Common myeloid progenitor, CD34-positive (primary cell): ENCODE results near the gene LEO1.

ENCODE experiments used
- CTCF ChIA-PET: fragments of 350-600 bp; sonication (Branson Sonifier 250); formaldehyde crosslinking; loops from one replicate; lab custom pipeline; 2021; ENCODE audit warnings: antibody characterized with exemption; lab: Charles Lee
- POLR2A ChIA-PET: fragments of 350-600 bp; sonication (Branson Sonifier 250); formaldehyde crosslinking; loops from one replicate; lab custom pipeline; 2021; ENCODE audit warnings: antibody characterized with exemption; lab: Charles Lee
- DNase-seq, 3 donors: peaks; one replicate each; pipeline versions ENCODE4 v3.0.0 to v3.0.0-alpha.2; 2013
- H3K27ac ChIP-seq, 2 experiments: 1 replicate in 1 of 2; 2 replicates in 1 of 2; pipeline ENCODE4 v1.7.0; 2013; ENCODE audit warnings: inconsistent platforms in 2 of 2, low read length in 2 of 2, mild to moderate bottlenecking in 2 of 2, low read depth in 1 of 2, moderate library complexity in 1 of 2; ENCODE audit not compliant: severe bottlenecking in 2 of 2, insufficient read depth in 1 of 2, poor library complexity in 1 of 2
- H3K27me3 ChIP-seq, 5 experiments: replicated peaks in 2 of 5; 1 replicate in 3 of 5; 2 replicates in 2 of 5; pipeline versions ENCODE4 v1.6.1 to v1.7.0; 2013; ENCODE audit warnings: low read length in 4 of 5, mild to moderate bottlenecking in 2 of 5, moderate library complexity in 2 of 5, inconsistent platforms in 1 of 5; ENCODE audit not compliant: insufficient read depth in 5 of 5, control insufficient read depth in 4 of 5
- H3K36me3 ChIP-seq, 4 experiments: 1 replicate in 2 of 4; 2 replicates in 2 of 4; pipeline versions ENCODE4 v1.6.1 to v1.7.0; 2013; ENCODE audit warnings: low read length in 3 of 4, control low read depth in 1 of 4, mild to moderate bottlenecking in 1 of 4; ENCODE audit not compliant: control insufficient read depth in 4 of 4, insufficient read depth in 4 of 4
- H3K4me1 ChIP-seq, 4 experiments: 1 replicate in 3 of 4; 2 replicates in 1 of 4; pipeline versions ENCODE4 v1.6.1 to v1.7.1; 2013; ENCODE audit warnings: low read length in 3 of 4, mild to moderate bottlenecking in 3 of 4, control low read depth in 1 of 4, inconsistent platforms in 1 of 4, moderate library complexity in 1 of 4; ENCODE audit not compliant: control insufficient read depth in 4 of 4, insufficient read depth in 4 of 4; ENCODE audit errors: control extremely low read depth in 1 of 4
- H3K4me3 ChIP-seq, 7 experiments: 1 replicate in 4 of 7; 2 replicates in 3 of 7; pipeline versions ENCODE4 v1.5.1 to v1.7.0; 2013; ENCODE audit warnings: mild to moderate bottlenecking in 7 of 7, low read length in 6 of 7, moderate library complexity in 6 of 7, inconsistent platforms in 2 of 7, low read depth in 2 of 7, control low read depth in 1 of 7; ENCODE audit not compliant: insufficient read depth in 4 of 7, control insufficient read depth in 1 of 7; ENCODE audit errors: extremely low read depth in 1 of 7
- H3K9me3 ChIP-seq, 5 experiments: 1 replicate in 4 of 5; 2 replicates in 1 of 5; pipeline versions ENCODE4 v1.6.1 to v1.7.1; 2013; ENCODE audit warnings: low read length in 4 of 5, mild to moderate bottlenecking in 2 of 5, inconsistent platforms in 1 of 5, low read depth in 1 of 5, moderate library complexity in 1 of 5; ENCODE audit not compliant: control insufficient read depth in 4 of 5, insufficient read depth in 2 of 5; ENCODE audit errors: control extremely low read depth in 1 of 5
- WGBS: methylation state at CpG from one replicate; pipeline ENCODE4 v1.1.5; 2013; ENCODE audit not compliant: insufficient coverage; 5-methylcytosine and 5-hydroxymethylcytosine counted together

The LEO1 gene

DNA sequence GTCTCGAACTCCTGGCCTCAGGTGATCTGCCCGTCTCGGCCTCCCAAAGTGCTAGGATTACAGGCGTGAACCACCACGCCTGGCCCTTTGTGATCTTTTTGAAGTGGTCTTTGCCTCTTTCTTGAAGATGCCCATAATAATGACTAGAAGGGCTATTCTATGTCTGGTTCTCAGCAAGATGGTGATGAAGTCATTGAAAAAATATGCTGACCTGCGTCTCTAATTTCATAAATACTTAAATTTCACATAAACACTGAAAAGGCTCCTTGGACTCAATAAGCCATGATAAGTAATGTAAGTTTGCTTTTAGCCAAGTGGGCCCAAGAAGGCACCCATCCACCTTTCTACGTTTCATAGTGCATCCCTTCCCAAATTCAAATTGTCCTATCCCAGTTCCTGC is 46.7 kb upstream of the LEO1 start:
- no peak for DNase-seq
- H3K4me1 ChIP-seq, result peaks cover 16 to 53% (median 26%) of the 10 kb centered on the region in 4 experiments
- peak overlapping the region in 1 of 2 experiments; percentile 75 for H3K27ac ChIP-seq
- peak overlapping the region in 5 of 7 experiments; percentile 73 to 99 (median 90) for H3K4me3 ChIP-seq
- H3K9me3 ChIP-seq, result no peaks in the 10 kb centered on the region
- H3K27me3 ChIP-seq, result no peaks in the 10 kb centered on the region
- no peaks in the 10 kb centered on the region for H3K36me3 ChIP-seq
- CTCF ChIA-PET, result interaction anchor here (0.8 to 1.3 kb wide), 2 partner anchors 18 to 37 kb away, joined by 3 read pairs; no protein-coding TSS in a partner anchor
- 100% methylated on average over 6 of the region's 7 CpGs for WGBS
- POLR2A ChIA-PET, result interaction anchor here (0.5 to 1.0 kb wide), 2 partner anchors 12 to 18 kb away, joined by 3 read pairs; no protein-coding TSS in a partner anchor

DNA sequence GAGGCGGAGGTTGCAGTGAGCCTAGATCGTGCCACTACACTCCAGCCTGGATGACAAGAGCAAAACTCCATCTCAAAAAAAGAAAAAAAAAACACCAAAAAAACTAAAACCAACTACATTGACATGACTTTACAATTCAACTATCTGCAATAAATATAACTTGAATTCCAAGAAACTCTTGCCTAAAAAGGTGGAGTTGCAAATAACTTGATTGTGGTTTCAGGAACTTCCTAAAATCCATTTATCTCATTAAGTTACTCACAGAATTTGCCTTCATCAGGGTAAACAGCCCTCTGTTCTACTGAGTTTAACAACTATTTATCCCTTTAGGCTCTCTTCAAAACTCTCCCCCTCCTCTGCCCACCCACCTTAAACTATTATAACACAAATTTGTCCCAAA is 44.7 kb upstream of the LEO1 start:
- no peaks in the 10 kb centered on the region for H3K36me3 ChIP-seq
- no peak overlapping the region for H3K27ac ChIP-seq
- no peak for DNase-seq
- no peak overlapping the region for H3K4me3 ChIP-seq
- H3K4me1 ChIP-seq, result peaks cover 14 to 38% (median 18%) of the 10 kb centered on the region in 4 experiments
- no peaks in the 10 kb centered on the region for H3K9me3 ChIP-seq
- no peaks in the 10 kb centered on the region for H3K27me3 ChIP-seq
- ChIA-PET CTCF (no interaction called here), POLR2A (no interaction called here)
- no CpG with 5 or more reads among the region's 2 CpGs for WGBS

DNA sequence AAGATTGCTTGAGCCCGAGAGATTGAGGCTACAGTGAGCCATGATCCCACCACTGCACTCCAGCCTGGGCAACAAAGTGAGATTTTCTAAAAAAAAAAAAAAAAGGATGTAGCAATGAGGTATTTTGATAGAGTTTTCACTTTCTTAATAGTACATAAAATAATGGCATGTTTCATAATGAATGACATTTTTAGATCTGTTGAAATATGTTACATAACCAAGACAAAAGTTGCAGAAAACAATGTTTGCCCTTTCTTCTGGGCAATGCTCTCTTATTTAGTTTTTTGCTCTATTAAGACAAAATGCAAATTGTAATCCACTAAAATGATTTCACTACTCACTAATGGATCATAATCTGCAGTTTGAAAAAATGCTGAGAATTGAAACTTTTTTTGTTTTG is 43.0 kb upstream of the LEO1 start:
- H3K36me3 ChIP-seq, result no peaks in the 10 kb centered on the region
- H3K27ac ChIP-seq, result no peak overlapping the region
- ChIA-PET POLR2A (no interaction called here), CTCF (no interaction called here)
- no peak for DNase-seq
- no peaks in the 10 kb centered on the region for H3K9me3 ChIP-seq
- H3K27me3 ChIP-seq, result no peaks in the 10 kb centered on the region
- H3K4me3 ChIP-seq, result no peak overlapping the region
- H3K4me1 ChIP-seq, result peaks cover 0 to 26% (median 8%) of the 10 kb centered on the region in 4 experiments
- no CpG with 5 or more reads among the region's 1 CpG for WGBS

DNA sequence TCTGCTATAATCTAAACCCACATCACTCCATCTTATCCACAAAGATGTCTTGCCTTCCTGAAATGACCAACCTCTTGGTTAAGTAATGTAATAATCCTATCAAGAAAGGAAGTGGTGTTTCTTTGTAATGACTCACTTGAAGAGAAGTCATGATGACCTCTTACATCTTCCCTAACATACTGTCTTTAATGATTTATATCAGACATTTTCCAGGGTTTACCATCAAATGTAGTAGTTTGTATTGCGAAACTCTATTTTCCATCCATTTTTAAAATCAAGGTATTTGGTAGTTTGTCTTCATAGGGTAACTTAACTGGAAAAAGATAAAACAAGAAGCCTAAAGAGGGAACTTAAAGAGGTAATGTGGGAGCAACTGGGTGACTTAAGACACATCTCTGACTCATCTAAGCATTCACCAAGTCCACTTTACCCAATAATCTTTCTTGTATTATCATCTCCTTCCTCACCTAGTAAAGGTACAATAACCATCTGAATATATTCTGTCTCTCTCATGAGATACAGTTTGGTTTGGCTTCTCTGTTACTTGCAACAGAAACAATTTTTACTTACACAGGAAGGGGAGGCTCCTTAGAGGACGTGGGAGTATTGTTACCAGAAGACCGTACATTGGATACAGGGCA is 41.7 kb upstream of the LEO1 start:
- peak in 2 of 3 donors; percentile 49 to 59 for DNase-seq
- CTCF ChIA-PET, result no interaction called here
- WGBS, result no CpG with 5 or more reads among the region's 3 CpGs
- Histone ChIP-seq H3K4me1 (peaks cover 0 to 20% (median 2%) of the 10 kb centered on the region in 4 experiments), H3K4me3 (no peak overlapping the region), H3K27me3 (no peaks in the 10 kb centered on the region), H3K27ac (no peak overlapping the region), H3K9me3 (no peaks in the 10 kb centered on the region), H3K36me3 (no peaks in the 10 kb centered on the region)
- POLR2A ChIA-PET, result interaction anchor here (0.5 kb wide), 1 partner anchor 121 kb away, joined by 3 read pairs; no protein-coding TSS in a partner anchor

DNA sequence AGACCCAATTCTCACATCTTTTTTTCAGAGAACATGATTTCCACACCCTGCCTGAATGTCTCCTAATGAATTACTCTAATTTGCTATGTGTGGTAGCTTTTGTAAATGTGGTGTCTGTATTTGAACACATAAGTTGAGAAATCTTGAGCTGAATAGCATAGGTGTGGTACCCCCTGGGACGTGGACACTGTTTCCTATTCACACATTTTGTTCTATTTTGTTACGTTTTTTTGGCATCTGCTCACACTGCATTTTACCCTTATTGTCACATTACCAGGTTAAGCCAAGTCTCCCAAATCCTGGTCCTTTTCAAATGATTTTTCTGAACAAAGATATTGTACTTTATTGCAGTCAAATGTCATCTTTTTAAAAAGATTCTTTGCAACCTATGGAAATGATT is 40.6 kb upstream of the LEO1 start:
- Histone ChIP-seq H3K27ac (no peak overlapping the region), H3K27me3 (no peaks in the 10 kb centered on the region), H3K9me3 (no peaks in the 10 kb centered on the region), H3K36me3 (no peaks in the 10 kb centered on the region), H3K4me1 (peaks cover 0 to 26% (median 2%) of the 10 kb centered on the region in 4 experiments), H3K4me3 (no peak overlapping the region)
- ChIA-PET CTCF (interaction anchor here (0.9 kb wide), 1 partner anchor 41 kb away, joined by 3 read pairs; the partner anchor contains the start of gene LEO1), POLR2A (no interaction called here)
- no peak for DNase-seq
- 90% methylated on average over 2 of the region's 2 CpGs for WGBS

DNA sequence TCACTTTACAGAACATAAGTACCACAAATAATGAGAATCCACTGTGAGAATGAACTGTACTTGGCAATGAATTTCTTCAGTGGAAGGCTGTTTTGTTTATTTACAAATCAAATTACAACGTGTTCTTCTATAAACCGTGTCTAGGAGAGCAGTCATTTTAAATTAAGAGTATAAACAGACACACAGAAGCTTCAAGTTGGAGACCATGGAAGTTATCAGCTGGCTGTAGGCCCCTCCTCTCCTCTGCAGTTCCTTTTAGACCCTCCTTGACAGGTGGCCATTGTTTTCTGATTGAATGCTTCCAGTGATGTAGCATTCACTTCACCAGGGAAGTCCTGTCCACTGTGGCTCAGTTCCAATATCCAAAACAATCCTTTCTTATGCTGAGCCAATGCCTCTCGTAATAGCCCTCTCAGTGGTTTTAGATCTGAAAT is 40.1 kb upstream of the LEO1 start:
- no peak overlapping the region for H3K4me3 ChIP-seq
- ChIA-PET CTCF (interaction anchor here (0.9 kb wide), 1 partner anchor 40 kb away, joined by 3 read pairs; the partner anchor contains the start of gene LEO1), POLR2A (no interaction called here)
- DNase-seq, result no peak
- no peak overlapping the region for H3K27ac ChIP-seq
- H3K27me3 ChIP-seq, result no peaks in the 10 kb centered on the region
- H3K36me3 ChIP-seq, result no peaks in the 10 kb centered on the region
- H3K9me3 ChIP-seq, result no peaks in the 10 kb centered on the region
- WGBS, result 100% methylated on average over 1 of the region's 3 CpGs
- peaks cover 0 to 30% (median 2%) of the 10 kb centered on the region in 4 experiments for H3K4me1 ChIP-seq
